T47D (cell line): ENCODE measurements around the gene UQCR10.

Source experiments
- DNase-seq, 2 experiments: peaks; one replicate each; pipeline versions ENCODE4 v3.0.0 to v3.0.0-alpha.2; 2011 to 2012; ENCODE audit warnings: low read depth in 1 of 2, low spot score in 1 of 2
- JUND ChIP-seq: IDR thresholded peaks from 2 replicates; pipeline ENCODE4 v1.6.1; 2012; ENCODE audit warnings: low read depth
- in situ Hi-C: cut with HindIII; loops from 2 replicates; pipeline ENCODE4 v1.10.0; 2016; ENCODE audit warnings: low sequenced_read_pairs, low pct_unique_long_range_greater_than_20kb

The UQCR10 gene

GRCh38 chr22:29729161-29729560, 38.0 kb upstream of the UQCR10 start:
- in situ Hi-C loops: no loop called here

GRCh38 chr22:29731058-29731850, 35.9 kb upstream of the UQCR10 start:
- in situ Hi-C loops: no loop called here
- no peak for DNase-seq
- no peak for TF ChIP-seq JUND

More at GRCh38 chr22:29729161-29729560, 38.0 kb upstream of the UQCR10 start:
- TF ChIP-seq JUND: no peak
- DNase-seq: no peak

- in situ Hi-C loops: no loop called here
- TF ChIP-seq JUND: no peak
- DNase-seq: no peak
Measured at GRCh38 chr22:29732883-29733282, 34.3 kb upstream of the UQCR10 start.

GRCh38 chr22:29733362-29734201, 33.6 kb upstream of the UQCR10 start:
- TF ChIP-seq JUND: no peak
- in situ Hi-C loops: no loop called here
- peak in 1 of 2 experiments; percentile 33 for DNase-seq

- DNase-seq: no peak
- in situ Hi-C loops: no loop called here
- no peak for TF ChIP-seq JUND
Measured at GRCh38 chr22:29734406-29734805, 32.8 kb upstream of the UQCR10 start.

GRCh38 chr22:29734838-29735237, 32.3 kb upstream of the UQCR10 start:
- in situ Hi-C loops: no loop called here
- no peak for TF ChIP-seq JUND
- no peak for DNase-seq

GRCh38 chr22:29735416-29735815, 31.8 kb upstream of the UQCR10 start:
- no peak for DNase-seq
- in situ Hi-C loops: no loop called here
- TF ChIP-seq JUND: no peak

- DNase-seq: no peak
- in situ Hi-C loops: no loop called here
- TF ChIP-seq JUND: no peak
Measured at GRCh38 chr22:29737251-29738117, 29.7 kb upstream of the UQCR10 start.

GRCh38 chr22:29738118-29738815, 28.9 kb upstream of the UQCR10 start:
- no peak for DNase-seq
- no peak for TF ChIP-seq JUND
- in situ Hi-C loops: no loop called here

- in situ Hi-C loops: no loop called here
- no peak for TF ChIP-seq JUND
- DNase-seq: no peak
Measured at GRCh38 chr22:29739346-29739875, 27.8 kb upstream of the UQCR10 start.

- in situ Hi-C loops: no loop called here
- no peak for DNase-seq
- no peak for TF ChIP-seq JUND
Measured at GRCh38 chr22:29740216-29740615, 27.0 kb upstream of the UQCR10 start.

GRCh38 chr22:29741926-29742325, 25.2 kb upstream of the UQCR10 start:
- no peak for TF ChIP-seq JUND
- DNase-seq: no peak
- in situ Hi-C loops: no loop called here
